ENCODE results near the gene ZFYVE28.

ZFYVE28 gene

DNA sequence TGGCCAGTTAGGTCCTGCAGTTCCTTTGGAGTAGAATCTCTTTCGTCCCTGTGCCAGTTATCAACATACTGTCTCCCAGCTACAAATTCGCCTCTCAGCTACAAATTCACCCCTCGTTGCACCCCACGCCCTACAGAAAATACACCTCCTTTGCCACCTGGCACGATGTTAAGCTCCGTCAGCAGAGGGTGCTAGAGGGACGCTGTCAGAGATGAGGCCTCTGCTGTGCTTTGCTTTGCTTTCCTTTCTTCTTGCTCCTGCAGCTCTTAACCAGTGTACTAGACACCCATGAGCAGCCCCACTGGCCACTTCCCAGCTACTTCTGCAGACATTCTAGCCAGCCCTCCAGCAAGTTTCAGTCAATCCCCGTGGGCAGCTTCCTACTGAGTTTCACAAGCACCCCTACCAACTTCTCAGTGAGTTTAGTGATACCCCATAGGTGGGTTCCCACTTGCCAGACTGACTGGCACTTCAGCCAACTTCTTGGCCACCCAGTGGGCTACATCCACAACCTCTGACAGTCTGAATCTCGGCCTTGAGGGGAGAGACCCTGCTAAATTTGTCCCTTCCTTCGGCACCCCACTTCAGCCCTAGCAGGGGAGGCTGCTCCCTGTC is 198.3 kb downstream of the ZFYVE28 start:
- H3K4me3 ChIP-seq (ENCODE audit: low read depth, low read length), result no peak overlapping the region
- peak; percentile 94 for TF ChIP-seq CTCF (IDR thresholded peaks at IDR 0.05; ENCODE audit: low read depth, low read length, missing control alignments)
- peak; percentile 53 for DNase-seq (ENCODE audit: low read depth)
- in situ Hi-C loops (cut with HindIII; ENCODE audit: low sequenced_read_pairs), result no loop called here
